Smooth muscle cell (in vitro differentiated cells): ENCODE measurements around the gene EPHB1. TPM values are rescaled to one million over a fixed set of nuclear protein-coding genes. Genes with fewer than 3 reads are reported as not detected.

Experiments
- DNase-seq: peaks from one replicate; lab custom pipeline; 2025; ENCODE audit not compliant: unreplicated experiment; lab: John Stamatoyannopoulos, UW
- H2AFZ ChIP-seq: fragments of 200-600 bp; sonication (generic); 2 replicates; pipeline ENCODE4 v1.6.0; 2016; ENCODE audit warnings: antibody characterized with exemption, low read depth, mild to moderate bottlenecking
- H3F3A ChIP-seq: fragments of 200-600 bp; sonication (generic); 2 replicates; pipeline ENCODE4 v1.6.0; 2017; ENCODE audit warnings: antibody characterized with exemption, low read depth
- H3K27ac ChIP-seq: fragments of 200-600 bp; sonication (generic); 2 replicates; pipeline ENCODE4 v1.5.1; 2016; ENCODE audit warnings: low read depth, mild to moderate bottlenecking
- H3K27me3 ChIP-seq: fragments of 200-600 bp; sonication (generic); 2 replicates; pipeline ENCODE4 v1.6.1; 2016; ENCODE audit warnings: low read depth, mild to moderate bottlenecking
- H3K36me3 ChIP-seq: fragments of 200-600 bp; sonication (generic); 2 replicates; pipeline ENCODE4 v1.5.1; 2016; ENCODE audit warnings: low read depth
- H3K4me1 ChIP-seq: fragments of 200-600 bp; sonication (generic); 2 replicates; pipeline ENCODE4 v1.5.1; 2016; ENCODE audit warnings: low read depth
- H3K4me2 ChIP-seq: fragments of 200-600 bp; sonication (generic); 2 replicates; pipeline ENCODE4 v1.6.0; 2016; ENCODE audit warnings: mild to moderate bottlenecking
- H3K4me3 ChIP-seq: fragments of 200-600 bp; sonication (generic); 2 replicates; pipeline ENCODE4 v1.5.1; 2016; ENCODE audit warnings: mild to moderate bottlenecking
- H3K79me2 ChIP-seq: fragments of 200-600 bp; sonication (generic); 2 replicates; pipeline ENCODE4 v1.6.0; 2016; ENCODE audit warnings: low read depth, mild to moderate bottlenecking
- H3K9ac ChIP-seq: fragments of 200-600 bp; sonication (generic); 2 replicates; pipeline ENCODE4 v1.6.0; 2016; ENCODE audit warnings: low read depth
- H3K9me3 ChIP-seq: fragments of 200-600 bp; sonication (generic); replicated peaks from 2 replicates; pipeline ENCODE4 v1.5.1; 2016; ENCODE audit warnings: low read depth
- H4K20me1 ChIP-seq: fragments of 200-600 bp; sonication (generic); 2 replicates; pipeline ENCODE4 v1.6.0; 2016; ENCODE audit warnings: low read depth
- WGBS: methylation state at CpG from one replicate; pipeline ENCODE4 v1.1.7; 2016; ENCODE audit warnings: low lambda C conversion rate; 5-methylcytosine and 5-hydroxymethylcytosine counted together
- polyA plus RNA-seq: library from polyadenylated mRNA; unstranded; fragments of >200 nt; fragmentation: Nextera tagmentation; extraction: Ambion mirVana; gene quantifications from 2 replicates; pipeline ENCODE4 v1.2.1, GENCODE V29; 2016
- total RNA-seq: library from RNA; depleted of rRNA; stranded (reverse); fragments of >200 nt; gene quantifications from 2 replicates; pipeline ENCODE4 v1.2.3, GENCODE V29; 2014
- TF ChIP-seq, protein P1 (sequence below): fragments of 200-600 bp; sonication (generic); IDR thresholded peaks from 2 replicates; pipeline ENCODE4 v1.5.1; 2017; ENCODE audit warnings: borderline replicate concordance, mild to moderate bottlenecking, antibody characterized with exemption; ENCODE audit not compliant: insufficient read depth, poor library complexity, severe bottlenecking

EPHB1 gene
- total and polyA plus RNA-seq, 2 experiments from 2014 or later: 2.5 to 2.6 TPM

DNA sequence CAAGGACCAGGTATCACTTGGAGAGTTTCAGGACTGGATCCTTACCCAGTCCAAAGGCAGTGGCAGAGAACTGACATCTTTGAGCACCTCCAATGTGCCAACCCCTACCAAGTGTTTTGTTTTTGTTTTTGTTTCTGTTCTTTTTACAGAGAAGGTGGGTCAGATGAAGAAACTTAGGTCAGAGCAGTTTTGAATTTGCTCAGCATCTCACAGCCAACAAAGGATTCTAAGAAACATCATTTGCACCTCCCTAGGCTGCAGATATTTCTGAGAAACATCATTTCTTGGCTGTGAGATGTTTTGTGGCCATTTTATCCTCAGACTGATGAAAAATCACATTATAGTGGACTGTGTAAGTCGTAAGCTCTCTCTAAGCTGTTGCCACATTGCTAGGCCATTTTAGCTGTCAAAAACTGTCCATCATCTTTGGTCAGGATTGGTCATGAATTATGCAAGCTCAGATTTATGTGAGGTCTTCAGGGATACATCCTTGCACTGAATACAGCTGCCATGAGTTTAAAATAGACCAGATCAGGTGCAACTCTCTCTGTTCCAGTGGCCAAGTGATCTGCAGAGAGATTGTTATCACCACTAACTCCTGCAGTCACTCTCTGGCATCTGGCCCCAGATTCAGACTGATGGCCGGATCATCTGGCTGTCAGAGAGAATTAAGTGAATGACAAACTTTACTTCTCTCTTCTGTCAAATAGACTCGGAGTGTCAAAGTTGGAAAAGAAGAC, 341.5 kb downstream of the EPHB1 start:
- Histone ChIP-seq H3K4me2 (no peak overlapping the region), H3K9ac (no peak overlapping the region), H2AFZ (no peak overlapping the region), H3K4me3 (no peak overlapping the region), H3K27me3 (no peaks in the 10 kb centered on the region), H3K9me3 (no peaks in the 10 kb centered on the region), H3F3A (no peaks in the 10 kb centered on the region), H3K4me1 (no peaks in the 10 kb centered on the region), H4K20me1 (no peaks in the 10 kb centered on the region), H3K27ac (no peak overlapping the region), H3K79me2 (no peaks in the 10 kb centered on the region), H3K36me3 (no peaks in the 10 kb centered on the region)
- TF ChIP-seq, protein P1, sequence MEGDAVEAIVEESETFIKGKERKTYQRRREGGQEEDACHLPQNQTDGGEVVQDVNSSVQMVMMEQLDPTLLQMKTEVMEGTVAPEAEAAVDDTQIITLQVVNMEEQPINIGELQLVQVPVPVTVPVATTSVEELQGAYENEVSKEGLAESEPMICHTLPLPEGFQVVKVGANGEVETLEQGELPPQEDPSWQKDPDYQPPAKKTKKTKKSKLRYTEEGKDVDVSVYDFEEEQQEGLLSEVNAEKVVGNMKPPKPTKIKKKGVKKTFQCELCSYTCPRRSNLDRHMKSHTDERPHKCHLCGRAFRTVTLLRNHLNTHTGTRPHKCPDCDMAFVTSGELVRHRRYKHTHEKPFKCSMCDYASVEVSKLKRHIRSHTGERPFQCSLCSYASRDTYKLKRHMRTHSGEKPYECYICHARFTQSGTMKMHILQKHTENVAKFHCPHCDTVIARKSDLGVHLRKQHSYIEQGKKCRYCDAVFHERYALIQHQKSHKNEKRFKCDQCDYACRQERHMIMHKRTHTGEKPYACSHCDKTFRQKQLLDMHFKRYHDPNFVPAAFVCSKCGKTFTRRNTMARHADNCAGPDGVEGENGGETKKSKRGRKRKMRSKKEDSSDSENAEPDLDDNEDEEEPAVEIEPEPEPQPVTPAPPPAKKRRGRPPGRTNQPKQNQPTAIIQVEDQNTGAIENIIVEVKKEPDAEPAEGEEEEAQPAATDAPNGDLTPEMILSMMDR: no peak
- WGBS: 86% methylated on average over 3 of the region's 3 CpGs
- DNase-seq: no peak

DNA sequence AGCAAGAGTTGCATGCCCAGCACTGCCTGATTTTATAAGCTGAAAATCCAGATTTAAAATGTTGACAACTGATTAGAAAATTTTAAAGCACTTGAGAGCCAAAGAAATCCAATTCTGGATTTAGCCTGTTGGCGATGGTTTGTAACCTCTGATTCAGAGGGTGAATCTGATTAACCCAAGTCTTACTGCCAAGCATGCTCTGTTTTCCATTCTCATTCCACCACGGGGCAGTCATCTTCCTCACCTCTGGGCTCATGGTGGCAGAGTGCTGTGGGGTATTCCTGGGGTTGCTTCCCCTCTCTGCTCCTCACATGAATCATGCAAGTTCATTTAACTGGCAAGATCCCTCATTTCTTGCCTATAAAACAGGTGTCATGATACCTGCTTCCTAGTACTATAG, 342.2 kb downstream of the EPHB1 start:
- DNase-seq: no peak
- Histone ChIP-seq H3K4me1 (no peaks in the 10 kb centered on the region), H3K27ac (no peak overlapping the region), H3F3A (no peaks in the 10 kb centered on the region), H3K9ac (no peak overlapping the region), H4K20me1 (no peaks in the 10 kb centered on the region), H3K9me3 (no peaks in the 10 kb centered on the region), H2AFZ (no peak overlapping the region), H3K4me3 (no peak overlapping the region), H3K4me2 (no peak overlapping the region), H3K36me3 (no peaks in the 10 kb centered on the region), H3K27me3 (no peaks in the 10 kb centered on the region), H3K79me2 (no peaks in the 10 kb centered on the region)
- TF ChIP-seq, protein P1: no peak
- WGBS: 79% methylated on average over 2 of the region's 2 CpGs

DNA sequence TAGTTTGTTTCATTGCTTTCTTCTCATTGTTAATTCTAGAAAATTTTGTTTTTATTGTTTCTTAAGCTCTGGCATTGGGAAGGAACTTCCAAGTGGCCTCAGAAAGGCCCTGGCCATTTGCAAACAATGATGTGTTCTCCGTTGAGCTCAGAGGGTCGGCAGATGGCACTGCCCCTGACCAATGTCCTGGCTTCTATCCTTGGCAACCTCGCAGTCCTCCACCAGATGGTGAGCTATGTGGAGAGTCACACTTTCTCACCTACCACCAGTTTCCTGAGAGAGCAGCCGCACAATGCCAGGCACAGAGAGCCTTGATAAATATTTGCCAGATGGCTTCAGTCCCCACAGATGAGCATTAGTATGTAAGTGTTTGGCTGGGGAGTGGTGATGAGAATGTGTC, 343.7 kb downstream of the EPHB1 start:
- Histone ChIP-seq H3K9me3 (no peaks in the 10 kb centered on the region), H3K79me2 (no peaks in the 10 kb centered on the region), H3K4me2 (no peak overlapping the region), H3K9ac (no peak overlapping the region), H3K4me3 (no peak overlapping the region), H4K20me1 (no peaks in the 10 kb centered on the region), H3K36me3 (no peaks in the 10 kb centered on the region), H3K27ac (no peak overlapping the region), H3F3A (no peaks in the 10 kb centered on the region), H3K27me3 (no peaks in the 10 kb centered on the region), H3K4me1 (no peaks in the 10 kb centered on the region), H2AFZ (no peak overlapping the region)
- TF ChIP-seq, protein P1: no peak
- DNase-seq: no peak
- WGBS: 91% methylated on average over 4 of the region's 4 CpGs

DNA sequence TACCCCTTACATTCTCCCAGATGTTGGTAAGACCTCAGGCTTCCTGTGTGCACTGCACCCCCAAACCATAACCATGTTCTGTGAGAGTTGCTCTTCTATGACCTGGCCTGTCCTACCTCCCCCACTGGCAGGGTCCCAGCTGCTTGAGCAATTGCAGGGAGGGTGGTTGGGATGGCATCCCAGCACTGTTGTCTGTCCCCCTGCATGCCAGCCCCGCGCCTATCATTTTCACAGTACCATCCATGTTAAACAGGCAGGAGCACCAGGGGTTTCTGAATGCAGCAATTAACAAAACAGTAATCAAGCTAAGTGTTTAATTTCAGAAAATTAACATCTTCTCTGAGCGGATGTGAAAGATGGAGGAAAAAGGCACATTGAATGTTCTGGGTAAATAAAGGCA, 345.5 kb downstream of the EPHB1 start:
- no peak overlapping the region for H3K27ac ChIP-seq
- H3K27me3 ChIP-seq: no peaks in the 10 kb centered on the region
- H2AFZ ChIP-seq: no peak overlapping the region
- H3K4me1 ChIP-seq: no peaks in the 10 kb centered on the region
- WGBS: 92% methylated on average over 3 of the region's 3 CpGs
- no peaks in the 10 kb centered on the region for H3K79me2 ChIP-seq
- H4K20me1 ChIP-seq: no peaks in the 10 kb centered on the region
- H3K36me3 ChIP-seq: no peaks in the 10 kb centered on the region
- no peak for DNase-seq
- H3F3A ChIP-seq: no peaks in the 10 kb centered on the region
- TF ChIP-seq, protein P1: no peak
- no peak overlapping the region for H3K4me3 ChIP-seq
- no peak overlapping the region for H3K4me2 ChIP-seq
- H3K9me3 ChIP-seq: no peaks in the 10 kb centered on the region
- H3K9ac ChIP-seq: no peak overlapping the region
